GM18907 (cell line): ENCODE data around the gene SOX6.

ENCODE experiments used
- ATAC-seq: cut with Tn5 transposase; IDR thresholded peaks from one replicate; pipeline ENCODE4 v1.9.1; 2021; ENCODE audit warnings: mild to moderate bottlenecking, moderate library complexity; ENCODE audit not compliant: unreplicated experiment

The SOX6 gene

DNA sequence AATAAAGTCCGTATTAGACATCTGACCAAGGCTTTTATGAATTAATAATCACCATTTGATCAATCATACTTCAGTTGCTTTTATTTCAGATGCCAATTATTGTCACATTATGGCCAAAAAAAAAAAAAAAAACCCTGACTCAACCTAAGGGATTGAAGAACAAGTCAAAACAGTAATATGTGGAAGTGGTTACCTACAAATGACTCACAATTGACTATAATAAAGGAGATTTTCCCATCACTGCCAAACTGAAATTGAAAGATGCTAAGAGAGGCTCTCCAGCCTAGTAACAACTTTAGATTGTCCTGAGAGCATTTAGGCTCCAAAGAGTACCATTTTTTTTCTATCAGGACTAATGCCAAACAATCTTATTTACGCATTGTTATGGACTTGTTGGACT is 35.2 kb downstream of the SOX6 start:
- ATAC-seq: no peak

- ATAC-seq: no peak
Measured at GRCh38 chr11:16318320-16318719, 38.0 kb downstream of the SOX6 start.

DNA sequence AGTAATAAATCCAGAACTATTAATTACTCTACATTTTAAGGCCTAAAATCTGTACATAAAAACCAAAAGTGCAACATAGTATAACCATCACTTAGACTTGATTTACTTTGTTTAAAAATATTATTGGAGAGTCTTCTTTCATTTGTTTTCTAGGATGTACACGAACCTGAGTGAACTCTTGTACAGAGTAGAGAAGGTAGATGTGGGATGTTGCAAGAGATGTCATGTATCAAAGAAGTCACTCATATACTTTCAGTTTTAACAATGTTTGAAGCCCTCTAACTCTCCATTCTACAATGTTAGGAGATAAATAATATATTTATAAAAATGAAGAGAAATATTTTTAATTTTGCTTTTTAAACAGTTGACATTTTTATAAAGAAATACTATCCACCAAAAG is 38.6 kb downstream of the SOX6 start:
- ATAC-seq: no peak

GRCh38 chr11:16313846-16314245 is 42.5 kb downstream of the SOX6 start:
- ATAC-seq: no peak

DNA sequence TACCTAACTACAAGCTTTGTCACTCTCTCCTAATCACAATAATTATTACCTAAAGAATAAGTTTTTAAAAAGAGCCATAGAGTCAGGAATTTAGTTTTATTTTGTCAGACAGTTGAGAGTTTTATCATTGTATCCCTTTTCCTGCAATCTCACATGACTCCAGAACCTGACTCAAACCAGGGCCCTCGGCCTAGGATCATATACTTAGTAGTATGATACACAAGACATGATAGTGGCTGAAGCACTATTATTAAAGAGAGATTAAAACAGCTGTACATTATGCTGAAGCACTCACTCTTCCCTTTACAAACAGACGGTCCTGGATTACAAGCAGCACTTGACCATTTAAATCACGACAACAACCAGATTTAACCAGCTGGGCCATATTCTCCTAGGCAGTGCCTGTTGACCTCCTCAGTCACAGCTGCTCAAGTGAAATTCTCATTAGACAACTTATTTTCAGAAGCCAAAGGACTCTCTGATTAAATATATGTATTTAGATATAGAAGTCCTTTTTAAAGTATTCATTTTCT is 44.0 kb downstream of the SOX6 start:
- no peak for ATAC-seq

DNA sequence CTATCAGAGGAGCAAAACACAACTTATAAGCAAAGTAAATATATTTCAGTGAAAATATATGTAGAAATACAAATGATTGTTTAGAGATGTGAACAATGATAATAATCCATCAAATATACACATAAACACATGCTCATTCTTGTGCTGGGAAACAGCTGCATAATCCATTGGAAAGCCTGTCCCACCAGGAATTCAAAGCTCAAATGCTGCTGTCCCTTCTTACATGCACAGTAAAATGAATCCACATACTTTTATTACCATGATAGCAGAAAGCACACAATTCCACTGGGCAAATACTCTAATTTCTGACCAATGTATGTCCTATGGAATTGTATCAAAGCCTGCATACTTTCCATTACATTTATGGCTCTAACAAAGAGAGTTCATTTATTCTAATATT is 44.5 kb downstream of the SOX6 start:
- ATAC-seq: no peak

GRCh38 chr11:16310943-16311342 is 45.4 kb downstream of the SOX6 start:
- ATAC-seq: no peak

DNA sequence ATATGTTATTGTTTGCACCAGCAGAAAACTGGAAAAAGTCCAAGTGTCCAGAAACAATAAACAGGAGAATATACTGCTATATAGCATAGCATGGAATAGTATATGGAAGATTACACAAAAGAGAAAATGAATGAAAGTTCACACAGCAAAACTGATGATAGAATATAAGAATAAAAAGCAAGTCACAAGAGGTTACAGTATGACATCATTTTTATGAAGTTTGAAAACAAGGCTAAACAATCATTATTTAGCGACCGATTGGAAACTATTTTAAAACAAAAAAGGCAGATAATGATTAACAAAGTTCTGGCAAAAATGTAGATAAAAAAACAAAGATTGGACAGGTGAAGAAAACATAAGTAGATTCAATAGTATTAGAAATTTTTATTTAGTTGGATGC is 47.1 kb downstream of the SOX6 start:
- ATAC-seq: no peak

- no peak for ATAC-seq
Measured at GRCh38 chr11:16301462-16301861, 54.9 kb downstream of the SOX6 start.

GRCh38 chr11:16299884-16300782 is 56.2 kb downstream of the SOX6 start:
- no peak for ATAC-seq

GRCh38 chr11:16299390-16299789 is 57.0 kb downstream of the SOX6 start:
- no peak for ATAC-seq

DNA sequence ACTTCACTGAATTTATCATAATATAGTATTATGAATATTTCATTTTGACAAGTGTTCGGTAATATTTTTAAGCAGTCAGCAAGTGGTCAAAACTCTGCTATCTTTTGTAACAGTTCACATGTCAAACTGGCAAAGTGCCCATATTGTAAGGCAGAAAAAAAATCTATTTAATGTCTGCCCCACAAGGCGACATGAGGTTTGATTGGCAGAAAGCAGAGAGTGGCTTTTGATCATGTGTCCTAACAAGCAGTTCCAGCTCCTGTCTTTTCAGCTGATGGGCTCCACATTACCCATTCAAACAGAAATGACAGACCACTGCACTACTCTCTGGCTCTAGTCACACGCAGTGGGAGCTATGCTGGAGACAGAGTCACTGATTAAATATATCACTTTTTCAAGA is 59.0 kb downstream of the SOX6 start:
- no peak for ATAC-seq

DNA sequence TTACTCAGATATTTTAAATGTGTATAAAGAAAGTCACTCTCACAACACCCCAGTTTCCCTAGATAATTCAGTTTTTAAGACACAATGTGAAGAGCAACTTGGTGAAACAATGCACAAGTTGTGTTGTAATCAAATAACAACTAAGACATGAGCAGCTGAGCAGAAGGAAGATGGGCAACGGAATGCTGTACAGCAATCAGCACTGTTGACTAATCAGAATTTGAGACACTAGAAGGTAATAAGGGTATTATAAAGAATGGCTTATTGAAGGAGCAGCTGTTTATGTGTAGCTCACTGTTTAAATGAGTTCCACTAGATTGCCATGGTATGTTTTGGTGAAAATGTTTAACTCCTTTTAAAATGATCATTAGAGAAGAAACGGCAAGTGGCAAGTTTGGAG is 60.1 kb downstream of the SOX6 start:
- ATAC-seq: no peak

GRCh38 chr11:16295592-16295991 is 60.8 kb downstream of the SOX6 start:
- no peak for ATAC-seq

DNA sequence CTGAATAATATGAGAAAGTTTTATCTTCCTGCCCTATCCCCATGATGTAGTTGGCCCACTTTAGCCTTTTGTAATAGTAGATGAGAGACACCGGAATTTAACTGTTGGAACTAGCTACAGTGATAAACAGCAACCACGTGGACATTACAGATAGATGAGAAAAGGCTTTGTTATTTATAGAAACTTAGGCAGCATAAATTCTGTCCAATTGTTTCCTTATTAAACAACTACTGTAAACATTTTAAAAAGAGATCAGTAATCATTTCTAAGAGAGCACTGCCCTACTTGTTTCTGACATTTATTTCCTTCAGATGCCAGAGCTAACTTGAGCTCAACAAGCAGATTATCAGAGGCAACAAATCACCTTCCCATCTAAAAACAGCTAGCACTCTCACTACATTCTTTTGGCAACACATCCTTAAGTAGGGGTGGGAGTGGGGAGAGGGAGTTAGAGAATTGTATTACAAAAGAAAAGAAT is 63.1 kb downstream of the SOX6 start:
- no peak for ATAC-seq

DNA sequence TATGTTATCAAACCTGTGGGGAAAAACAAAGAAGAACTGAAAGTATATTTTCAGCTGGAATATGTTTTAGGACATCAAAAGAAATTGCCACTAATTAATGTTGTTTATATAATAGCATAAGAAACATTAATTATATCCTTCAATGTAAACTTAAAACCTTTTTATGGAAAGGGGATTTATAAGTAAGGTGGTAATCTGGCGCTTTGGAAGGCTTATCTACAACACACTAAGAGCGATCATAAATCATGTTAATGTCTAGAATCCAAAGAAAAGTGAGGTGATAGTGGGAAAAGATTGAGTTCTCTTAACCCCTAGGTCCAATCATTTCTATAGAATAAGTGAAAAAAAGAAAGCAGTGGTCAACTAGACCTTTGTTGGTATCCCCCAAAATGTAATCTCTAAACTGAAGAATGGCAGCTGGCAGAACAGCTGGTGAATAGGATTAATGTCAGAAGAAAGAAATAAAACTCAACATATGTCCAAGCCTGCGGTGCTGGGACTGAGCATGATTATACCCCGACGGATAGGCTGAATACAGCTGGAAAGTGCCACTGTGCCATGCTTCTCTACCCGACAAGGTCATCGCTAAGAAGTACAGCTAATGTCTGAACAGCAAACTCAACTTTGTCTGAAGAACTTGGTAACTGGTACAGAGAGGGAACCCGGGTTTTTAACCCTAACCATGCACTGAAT is 64.0 kb downstream of the SOX6 start:
- no peak for ATAC-seq

DNA sequence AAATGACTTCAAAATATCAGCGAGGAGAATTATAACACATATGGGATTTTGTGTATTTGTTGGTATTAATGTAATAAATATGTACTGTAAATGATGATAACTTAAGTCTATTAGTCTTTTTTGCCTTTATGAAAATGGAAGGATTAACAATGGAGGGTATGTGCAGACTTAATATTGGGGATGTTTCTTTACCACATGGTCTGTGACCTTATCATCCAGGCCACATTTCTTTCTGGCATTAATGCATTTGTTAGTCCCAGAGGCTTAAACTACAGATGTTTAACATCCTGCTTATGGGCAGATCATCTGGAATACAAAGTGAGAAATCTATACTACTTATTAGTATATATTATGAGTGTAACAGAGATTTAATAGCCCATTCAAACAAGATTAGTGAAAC is 64.6 kb downstream of the SOX6 start:
- ATAC-seq: no peak

GRCh38 chr11:16289541-16289940 is 66.8 kb downstream of the SOX6 start:
- no peak for ATAC-seq

- ATAC-seq: no peak
Measured at GRCh38 chr11:16287630-16288280, 68.6 kb downstream of the SOX6 start.

- ATAC-seq: no peak
Measured at GRCh38 chr11:16286095-16286494, 70.3 kb downstream of the SOX6 start.

DNA sequence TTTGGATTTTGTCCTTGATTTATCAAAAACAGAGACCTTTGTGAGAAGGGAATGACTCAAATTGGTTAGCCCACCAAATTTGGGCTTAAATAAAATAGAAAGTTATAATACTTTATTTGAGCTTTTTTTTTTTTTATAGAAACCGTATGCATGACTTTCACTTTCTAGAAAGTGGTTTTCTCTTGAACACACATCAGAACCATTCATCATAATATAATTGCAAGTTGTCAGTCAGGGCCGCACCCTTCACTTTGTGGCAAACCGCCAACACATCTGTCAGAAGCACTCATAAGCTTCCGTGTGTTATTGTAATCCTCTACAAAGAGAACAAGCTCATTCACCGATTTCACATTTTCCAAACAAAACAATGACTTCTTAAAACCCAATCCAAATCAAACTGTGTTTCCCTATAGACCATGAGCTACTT is 76.1 kb downstream of the SOX6 start:
- ATAC-seq: no peak
